HG03039 (cell line): ENCODE data around the gene PSMB5.
"Not testable (repeated sequence)": the region's sequence is repeated elsewhere in the genome, so short reads cannot be mapped to it uniquely, and the experiment has no call there.

Source experiments
- ATAC-seq: cut with Tn5 transposase; IDR thresholded peaks from one replicate; pipeline ENCODE4 v1.9.1; 2021; ENCODE audit warnings: mild to moderate bottlenecking, moderate library complexity; ENCODE audit not compliant: unreplicated experiment

The PSMB5 gene

DNA sequence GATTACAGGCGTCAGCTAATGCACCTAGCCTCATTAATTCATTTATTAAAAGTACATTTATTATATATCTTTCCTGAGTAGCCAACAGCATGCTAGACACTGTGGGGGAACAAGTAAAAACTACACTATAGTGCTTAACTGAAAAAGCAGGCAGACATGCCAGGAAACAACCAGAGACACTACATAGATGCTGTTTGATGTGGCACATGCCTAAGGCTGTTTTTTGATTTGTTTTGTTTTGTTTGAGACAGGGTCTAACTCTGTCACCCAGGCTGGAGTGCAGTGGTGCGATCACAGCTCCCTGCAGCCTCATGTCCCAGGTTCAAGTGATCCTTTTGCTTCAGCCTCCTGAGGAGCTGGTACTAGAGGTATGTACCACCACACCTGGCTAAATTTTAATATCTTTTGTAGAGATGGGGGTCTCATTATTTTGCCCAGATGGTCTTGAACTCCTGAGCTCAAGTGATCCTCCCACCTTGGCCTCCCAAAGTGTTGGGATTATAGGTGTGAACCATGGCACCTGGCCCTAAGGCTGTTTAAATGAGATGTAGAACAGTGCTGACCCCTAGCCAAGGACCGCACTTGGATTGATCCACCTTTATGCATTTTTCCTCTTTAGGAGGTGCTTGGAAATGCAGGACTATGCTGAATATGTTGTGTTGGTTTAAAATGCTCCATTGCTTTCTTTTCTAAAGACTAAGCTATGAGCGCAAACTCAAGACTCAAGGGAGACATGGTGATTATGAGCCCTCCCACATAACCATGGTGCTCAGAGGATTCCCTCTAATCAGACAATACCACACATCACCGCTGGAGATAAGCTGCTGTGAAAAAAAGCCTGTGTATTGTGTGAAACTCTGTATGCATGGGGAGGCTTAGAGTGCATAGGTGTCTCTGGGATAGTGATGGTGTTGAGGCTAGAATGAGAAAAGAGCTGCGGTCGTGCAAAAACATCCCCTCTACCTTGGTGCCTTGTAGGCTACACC lies 14.3 kb downstream of the PSMB5 start:
- no peak for ATAC-seq

DNA sequence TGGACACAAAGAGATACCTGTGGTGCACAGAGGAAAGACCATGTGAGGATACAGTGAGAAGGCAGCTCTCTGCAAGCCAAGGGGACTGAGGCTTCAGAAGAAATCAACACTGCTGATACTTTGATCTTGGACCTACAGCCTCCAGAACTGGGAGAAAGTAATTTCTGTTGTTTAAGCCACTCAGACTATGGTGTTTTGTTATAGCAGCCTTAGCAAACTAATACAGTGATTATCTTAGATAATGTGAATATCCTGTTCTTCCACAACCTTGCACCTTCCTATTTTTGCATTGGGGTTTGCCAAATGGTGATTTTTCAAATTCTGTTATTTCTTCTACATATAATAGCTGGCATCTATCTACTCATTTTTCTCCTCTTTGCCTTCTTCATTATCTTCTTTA lies 16.6 kb downstream of the PSMB5 start:
- no peak for ATAC-seq

DNA sequence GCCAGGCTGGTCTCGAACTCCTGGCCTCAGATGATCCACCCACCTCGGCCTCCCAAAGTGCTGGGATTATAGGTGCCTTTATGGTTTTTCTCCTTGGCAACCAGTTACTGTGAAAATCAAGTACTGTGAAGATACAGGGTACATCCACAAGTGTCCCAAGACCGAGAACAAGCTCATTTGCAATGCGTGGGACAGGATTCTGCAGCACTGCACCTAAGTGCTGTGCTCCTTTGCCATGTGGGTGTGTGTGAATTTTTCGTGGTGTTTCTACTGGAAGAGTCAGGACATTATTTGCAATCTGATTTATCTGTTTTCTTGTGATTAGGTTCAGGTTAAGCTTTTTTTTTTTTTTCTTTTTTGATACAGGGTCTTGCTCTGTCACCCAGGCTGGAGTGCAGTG lies 17.6 kb downstream of the PSMB5 start:
- no peak for ATAC-seq

DNA sequence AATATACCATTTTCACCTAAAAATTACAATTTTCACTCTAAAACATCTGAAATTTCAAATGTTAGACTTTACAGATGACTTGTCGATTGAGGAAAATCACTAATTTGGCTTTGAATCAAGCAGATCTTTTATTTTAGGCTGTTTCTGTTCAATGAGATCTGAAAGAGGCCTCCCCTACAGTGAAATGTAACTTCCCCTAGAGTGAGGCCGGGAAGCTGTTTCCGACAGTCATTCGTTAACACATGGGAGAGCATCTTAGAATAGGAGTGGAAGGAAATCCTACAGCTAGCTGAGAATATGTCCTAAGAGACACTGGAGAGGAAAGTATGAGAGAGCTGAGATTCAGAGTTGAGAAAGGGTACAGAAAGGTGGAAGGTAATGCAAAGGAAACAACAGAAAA lies 19.1 kb downstream of the PSMB5 start:
- no peak for ATAC-seq

DNA sequence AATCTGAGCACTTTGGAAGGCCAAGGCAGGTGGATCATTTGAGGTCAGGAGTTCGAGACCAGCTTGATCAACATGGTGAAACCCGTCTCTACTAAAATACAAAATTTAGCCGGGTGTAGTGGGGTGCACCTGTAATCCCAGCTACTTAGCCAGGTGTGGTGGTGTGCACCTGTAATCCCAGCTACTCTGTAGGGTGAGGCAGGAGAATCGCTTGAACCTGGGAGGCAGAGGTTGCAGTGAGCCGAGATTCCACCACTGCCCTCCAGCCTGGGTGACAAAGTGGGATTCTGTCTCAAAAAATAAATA lies 21.0 kb downstream of the PSMB5 start:
- not testable (repeated sequence) for ATAC-seq

DNA sequence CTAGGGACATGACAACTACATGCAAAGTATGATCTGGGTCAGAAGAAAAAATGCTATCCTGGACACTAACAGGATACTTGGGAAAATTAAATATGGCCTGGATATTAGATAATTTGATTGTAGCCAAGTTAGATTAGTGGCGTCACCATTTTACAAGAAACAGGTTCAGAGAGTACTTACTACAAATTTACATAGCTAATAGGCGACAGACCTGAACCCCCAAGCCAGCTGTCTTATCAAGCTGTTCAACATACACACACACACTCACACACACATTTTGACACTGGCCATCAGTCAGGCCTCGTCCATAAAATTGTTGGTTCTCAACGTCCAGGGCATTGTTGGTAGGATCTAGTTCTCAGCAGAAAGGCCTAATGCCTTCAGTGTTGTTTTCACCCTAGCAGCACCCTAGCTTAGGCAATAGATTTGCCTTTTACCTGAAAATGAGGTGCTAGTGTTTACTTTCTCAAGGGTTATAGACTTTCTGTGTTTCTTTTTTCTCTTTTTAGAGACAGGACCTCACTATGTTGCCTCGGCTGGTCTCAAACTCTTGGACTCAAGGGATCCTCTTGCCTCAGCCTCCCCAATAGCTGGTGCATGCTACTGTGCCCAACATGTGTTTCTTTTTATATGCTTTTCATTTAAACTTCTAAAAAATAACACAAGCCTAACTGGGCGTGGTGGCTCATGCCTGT lies 21.5 kb downstream of the PSMB5 start:
- no peak for ATAC-seq

DNA sequence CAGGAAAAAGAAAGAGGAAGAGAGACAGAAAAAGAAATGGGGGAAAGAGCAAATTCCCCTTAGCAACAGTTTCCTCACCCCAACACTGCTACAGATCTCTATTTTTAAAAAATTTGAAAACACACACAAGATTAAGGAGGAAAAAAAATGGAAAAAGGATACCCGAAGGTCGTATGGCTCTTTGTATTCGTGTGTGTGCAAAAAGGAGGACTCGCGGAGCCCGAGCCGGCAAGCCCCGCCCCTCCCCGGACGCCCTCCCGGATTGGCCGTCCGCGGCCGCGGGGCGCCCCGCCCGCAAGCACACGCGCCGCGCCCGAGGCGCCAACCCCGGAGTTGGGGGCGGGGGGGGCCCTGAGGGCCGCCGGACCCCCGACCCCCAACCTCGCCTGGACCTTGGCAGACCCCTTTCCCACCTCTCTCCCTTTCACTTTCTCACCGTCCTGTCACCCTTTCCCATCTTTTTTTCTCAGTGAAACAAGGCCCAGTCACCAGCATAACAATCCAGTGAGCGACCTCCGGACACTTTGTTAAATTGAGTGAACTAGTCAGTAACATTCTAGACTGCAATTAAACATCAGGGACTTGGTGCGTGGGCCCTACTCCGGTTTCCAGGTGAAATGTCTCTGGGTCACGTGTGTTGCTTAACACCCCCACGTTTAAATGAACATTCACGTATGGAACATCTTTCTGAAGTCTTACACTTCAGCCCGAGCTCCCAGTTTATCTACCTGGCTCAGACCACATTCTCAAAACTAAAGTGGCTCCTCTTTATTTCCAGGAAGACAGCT lies 24.6 kb downstream of the PSMB5 start, which contains the start of gene C14orf93:
Gene C14orf93, minus strand, starts transcription at position 205 of the 788 bp plus-strand sequence. CDS start 11,120 bp downstream, outside the sequence.
- peak; percentile 32 for ATAC-seq

DNA sequence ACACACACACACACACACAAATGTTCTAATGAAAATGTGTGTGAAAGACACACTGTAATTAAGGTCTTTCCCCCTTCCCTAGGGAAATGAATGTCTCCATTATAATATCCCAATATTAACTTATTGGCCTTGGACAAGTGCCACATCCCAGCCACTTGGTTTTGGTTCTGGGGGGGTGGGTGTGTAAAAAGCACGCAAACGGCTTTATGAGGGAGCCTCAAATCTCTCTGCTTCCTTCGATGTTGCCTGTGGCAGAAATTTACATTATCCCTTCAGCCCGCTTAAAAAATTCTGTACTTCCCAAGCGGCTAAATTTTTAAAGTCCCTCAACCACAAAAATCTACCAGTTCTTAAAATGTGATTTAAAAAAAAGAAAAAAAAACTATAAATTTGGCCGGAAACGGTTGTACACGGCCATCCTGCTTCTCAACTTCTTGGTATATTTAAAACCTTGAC lies 25.2 kb downstream of the PSMB5 start:
- no peak for ATAC-seq

DNA sequence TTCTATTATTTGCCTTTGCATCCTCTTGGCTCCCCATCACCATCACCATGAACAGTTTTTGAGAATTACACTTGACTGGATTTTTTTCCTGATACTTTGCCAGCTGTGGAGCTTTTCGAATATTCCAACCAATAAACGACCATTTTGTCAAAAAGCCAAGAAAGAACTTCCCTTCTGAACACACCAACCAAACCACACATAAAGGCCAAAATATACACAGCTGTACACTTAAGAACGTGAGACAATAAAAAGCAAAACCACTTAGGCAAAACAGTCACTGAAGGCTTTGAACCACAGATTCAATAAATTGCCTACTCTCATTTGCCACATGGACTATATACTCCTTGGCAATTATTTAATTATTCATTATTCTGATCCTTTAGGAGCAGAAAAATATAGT lies 25.9 kb downstream of the PSMB5 start:
- no peak for ATAC-seq

DNA sequence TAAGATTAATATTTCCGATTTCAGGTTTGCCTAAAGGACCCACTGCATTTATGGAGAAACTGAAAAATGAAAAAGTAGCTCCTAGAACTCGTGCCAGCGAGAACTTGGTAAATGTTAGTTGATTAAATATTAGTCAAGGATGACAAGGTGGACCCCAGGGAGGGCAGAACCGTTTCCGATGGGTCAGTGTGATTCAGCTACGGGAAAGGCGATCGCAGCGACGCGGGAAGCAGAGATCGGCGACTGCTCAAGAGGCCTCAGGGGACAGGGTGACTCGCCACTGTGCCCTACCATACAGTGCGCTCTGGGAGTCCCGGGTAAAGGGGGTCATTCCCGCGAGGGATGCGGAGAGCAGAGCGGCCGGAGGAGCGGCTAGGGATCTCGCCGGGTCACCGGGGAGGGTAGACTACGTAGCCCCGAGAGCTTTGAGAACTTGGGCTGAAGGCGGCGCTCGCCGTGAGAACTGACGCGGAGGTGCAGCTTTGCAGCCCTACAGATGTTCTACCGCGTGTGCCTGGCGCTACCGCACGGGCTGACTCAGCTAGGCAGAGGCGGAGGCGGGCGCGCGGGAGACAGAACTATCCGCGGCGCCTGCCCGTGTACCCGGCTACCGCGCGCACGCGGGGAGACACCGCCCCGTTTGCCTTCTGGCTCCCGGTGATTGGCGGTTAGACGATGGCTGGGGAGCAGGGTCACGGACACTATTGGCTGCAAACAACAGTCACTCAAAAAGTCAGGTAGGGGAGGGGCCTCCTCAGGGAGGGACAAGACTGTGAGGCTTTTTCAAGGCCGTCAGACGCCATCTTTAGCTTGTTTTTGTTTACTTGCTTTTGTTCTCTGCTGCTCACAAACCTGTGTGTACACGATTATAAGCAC lies 27.9 kb downstream of the PSMB5 start:
- peak; percentile 90 for ATAC-seq

DNA sequence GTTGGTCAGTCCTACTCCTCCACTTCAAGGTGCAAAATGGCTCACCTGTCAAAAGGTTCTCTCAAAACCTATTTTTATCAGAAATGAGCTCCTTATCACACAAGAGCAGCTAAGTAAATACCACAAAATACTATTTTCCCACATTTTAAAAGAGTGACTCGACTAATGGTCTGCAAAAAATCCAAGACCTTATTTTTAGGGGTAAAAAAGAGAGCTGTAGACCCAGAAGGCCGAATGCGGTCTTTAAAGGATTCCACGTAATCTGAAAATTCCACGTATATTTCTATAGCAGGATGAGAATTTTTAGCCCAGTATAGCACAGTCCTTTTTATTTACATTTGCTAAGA lies 28.5 kb downstream of the PSMB5 start:
- ATAC-seq, result no peak

DNA sequence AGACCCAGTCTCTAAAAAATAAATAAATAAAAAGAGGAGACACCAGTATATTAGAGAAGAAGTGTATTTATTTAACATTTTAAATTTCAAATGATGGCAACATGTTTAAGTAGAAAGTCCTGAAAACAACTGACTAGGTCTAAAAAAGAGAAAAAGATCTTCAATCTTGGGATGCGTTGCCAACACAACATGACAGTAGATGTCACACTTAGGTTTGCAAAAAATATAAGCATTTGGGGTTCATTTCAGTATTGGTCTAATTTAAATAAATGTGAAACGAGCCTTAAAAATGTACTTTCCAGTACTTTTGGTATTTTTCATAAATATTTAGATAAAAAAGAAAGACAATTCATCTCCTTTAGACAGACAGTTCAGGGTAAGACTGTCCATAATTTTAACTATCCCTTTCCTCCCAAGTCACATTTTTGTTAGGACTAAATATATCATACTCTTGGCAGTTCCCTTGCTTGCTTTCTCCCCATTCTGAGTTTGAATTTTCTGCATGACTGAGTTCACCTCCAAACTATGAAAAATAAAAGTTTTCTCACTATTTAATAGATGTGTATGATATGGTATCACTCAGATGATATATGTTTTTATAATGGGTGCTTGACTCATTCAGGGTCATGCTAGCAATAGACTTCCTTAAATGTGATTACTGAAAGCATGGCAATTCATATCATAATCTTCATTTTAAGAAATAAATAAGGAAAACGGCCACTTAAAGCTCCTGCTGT lies 29.1 kb downstream of the PSMB5 start:
- ATAC-seq, result no peak

DNA sequence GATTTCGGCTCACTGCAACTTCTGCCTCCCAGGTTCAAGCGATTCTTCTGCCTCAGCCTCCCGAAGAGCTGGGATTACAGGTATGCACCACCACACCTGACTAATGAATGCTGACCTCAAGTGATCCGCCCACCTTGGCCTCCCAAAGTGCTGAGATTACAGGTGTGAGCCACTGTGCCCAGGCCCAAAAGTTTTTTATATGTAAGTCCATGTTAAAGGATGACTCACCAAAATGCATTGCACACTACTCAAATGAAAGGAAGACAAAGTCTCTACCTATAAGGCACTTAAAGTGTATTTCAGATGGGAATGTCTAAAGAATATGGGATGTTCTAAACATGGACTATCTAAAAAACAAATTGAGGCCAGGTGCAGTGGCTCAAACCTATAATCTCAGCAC lies 30.4 kb downstream of the PSMB5 start:
- not testable (repeated sequence) for ATAC-seq

DNA sequence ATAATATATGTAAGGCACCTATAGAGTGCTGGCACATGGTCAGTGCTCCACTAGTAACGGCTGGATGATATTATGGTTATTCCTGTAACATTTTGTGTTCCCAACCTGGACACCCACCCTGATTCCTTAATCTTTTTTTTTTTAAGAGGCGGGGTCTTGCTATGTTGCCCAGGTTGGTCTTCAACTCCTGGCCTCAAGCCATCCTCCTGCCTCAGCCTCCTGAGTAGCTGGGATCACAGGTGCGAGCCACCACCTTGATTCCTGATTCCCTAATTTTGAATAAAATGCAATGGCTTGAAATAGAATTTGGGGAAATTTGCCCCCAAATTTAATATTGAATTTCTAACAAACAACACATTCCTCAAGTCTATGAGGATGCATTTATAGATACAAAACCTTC lies 32.1 kb downstream of the PSMB5 start:
- no peak for ATAC-seq

DNA sequence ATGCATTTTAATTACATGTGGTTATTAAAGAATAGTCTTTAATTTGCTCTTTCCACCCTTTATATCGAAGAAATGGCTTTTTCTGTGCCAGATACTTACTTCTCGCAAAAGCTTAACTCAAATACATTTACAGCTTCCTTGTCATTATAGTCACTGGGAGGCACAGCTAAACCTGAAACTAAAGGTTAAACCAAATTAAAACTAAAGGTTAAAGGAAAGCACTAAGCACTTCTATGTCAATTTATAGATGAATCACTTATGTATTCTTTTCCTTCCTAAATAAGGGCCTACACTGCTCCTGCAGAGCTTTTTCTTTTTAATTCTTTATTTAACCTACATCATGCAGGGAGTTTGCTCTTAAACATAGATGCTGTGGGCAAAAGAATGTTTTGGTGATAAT lies 33.8 kb downstream of the PSMB5 start:
- ATAC-seq, result no peak

DNA sequence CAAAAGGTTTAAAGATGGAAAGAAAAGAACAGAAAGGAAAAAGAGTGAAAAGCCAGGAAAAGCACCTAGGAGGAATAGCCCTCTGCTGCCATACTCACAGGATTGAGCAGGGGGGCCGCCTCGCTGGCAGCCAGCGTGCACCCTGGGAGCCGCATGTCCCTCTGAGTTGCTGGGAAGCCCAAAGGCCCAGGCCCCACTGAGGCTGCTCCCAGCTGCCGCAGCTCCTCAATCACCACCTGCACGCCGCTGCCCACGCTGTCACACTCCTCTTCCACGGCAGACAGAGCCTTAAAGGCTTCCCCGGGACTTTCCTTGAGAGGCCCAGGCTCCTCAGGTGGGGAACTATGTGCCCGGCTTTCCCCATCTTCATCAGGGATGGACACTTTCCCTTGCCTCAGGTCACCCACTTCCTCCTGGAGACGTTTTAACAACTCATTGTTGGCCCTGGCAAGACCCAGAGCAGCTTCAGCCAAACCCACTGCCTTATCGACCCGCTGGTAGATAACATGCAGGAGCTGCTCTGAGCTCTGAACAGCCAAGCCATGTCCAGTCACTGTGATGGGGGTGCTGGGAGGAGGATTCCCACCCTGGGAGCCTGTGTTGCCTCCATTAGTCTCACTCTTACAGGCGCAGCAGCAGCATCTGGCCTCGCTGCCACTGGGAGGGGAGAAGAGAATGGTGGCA lies 36.2 kb downstream of the PSMB5 start:
- no peak for ATAC-seq

DNA sequence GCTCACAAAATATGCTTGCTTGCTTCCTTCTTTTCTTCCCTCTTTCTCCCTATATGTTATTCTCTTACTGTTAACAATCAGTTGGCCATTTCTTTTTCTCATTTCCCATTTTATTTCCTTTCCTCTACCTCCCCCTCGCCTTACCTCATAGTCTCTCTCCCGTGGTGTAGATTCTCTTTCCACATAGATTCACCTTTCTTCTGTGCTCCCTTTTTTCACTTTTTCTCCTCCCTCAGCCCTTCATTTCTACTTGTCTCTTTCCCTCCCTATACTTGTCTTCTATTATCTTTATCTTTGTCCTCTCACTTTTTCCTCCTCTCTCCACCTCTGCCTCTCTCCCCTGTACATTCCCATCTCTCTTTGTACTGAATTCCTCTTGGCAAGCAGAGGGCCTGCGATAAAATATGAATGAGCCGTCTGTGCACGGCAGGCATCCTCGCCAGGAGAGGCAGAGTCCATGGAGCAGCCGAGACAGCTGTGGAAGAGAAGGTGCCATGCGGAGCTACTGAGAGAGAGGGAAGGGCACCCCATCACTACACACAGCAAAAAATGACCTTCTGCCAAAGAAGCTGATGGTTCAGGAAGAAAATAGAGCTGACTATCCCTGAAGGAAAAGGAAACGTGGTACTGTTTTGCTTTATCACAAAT lies 36.9 kb downstream of the PSMB5 start:
- no peak for ATAC-seq

DNA sequence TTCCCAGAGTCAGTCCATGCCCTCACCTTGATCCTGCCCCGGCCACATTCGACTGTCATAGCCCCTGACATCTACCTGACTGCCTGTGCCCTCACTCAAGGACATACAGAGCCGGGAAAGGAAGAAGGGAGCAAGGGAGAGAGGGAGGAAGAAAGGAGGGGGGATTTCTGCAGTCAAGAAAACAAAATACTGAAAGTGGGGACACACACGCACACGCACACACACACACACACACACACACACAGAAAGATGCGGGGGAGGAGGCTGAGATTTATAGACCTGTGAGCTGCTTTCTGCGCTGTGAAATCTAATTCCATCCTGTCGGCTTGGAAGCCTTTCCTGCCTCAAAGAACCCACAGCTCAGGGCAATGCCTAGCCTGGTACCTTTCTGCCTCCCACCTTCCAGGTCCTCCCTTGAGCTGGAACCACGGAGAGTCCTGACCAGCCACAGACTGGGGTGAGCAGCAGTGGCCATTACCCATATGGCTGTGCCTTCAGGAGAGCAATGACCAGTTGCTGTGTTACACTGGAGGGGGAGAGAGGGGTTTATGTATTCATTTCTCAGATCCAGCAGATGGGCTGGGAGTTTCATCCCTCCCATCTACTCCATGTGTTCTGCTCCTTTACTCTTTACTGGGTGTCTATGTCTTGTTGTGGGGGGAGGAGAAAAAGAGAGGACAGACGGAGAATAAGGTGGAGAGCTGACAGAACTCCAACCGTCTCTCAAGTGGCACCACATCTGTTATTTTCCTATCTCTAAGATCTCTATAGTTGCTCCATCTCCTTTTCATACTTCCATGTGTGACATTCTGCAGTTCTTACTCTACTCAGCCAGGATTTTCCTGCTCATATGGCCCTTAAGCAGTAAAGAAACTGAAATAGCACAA lies 37.7 kb downstream of the PSMB5 start:
- no peak for ATAC-seq
